GM12892 (cell line): ENCODE measurements around the gene GALNT2.

Source experiments
- POLR2AphosphoS5 ChIP-seq: IDR thresholded peaks from 2 replicates; pipeline ENCODE4 v1.6.1; 2011; ENCODE audit warnings: low read depth, low read length, control low read depth
- TAF1 ChIP-seq: IDR thresholded peaks from 2 replicates; pipeline ENCODE4 v1.6.1; 2011; ENCODE audit warnings: low read depth, mild to moderate bottlenecking, control low read depth, low read length, borderline replicate concordance

DNA sequence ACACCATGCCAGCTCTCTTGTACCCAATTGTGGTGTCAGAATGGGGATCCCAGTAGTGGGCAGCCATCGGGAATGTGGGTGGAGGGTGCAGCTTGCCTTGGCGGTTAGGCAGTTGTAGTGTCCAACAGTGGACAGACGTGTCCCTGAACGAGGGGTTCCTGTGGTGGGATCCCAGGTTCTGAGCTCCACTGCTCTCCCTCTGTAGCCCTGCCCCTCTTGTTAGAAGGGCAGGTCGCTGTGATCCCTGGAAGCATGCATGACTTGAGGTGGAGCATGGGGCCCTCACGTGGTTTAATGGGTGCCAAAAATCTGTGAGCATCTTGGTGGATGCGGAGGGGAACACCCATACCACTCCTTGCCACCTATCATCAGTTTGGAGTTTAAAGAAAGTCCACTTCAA is 4.3 kb downstream of the GALNT2 start:
- TF ChIP-seq POLR2AphosphoS5 (no peak), TAF1 (no peak)
